NCI-H510A treated with DMSO at 0.1 percent for 48 hours (cell line): ENCODE data around the gene CCNJ.

ENCODE experiments used
- DNase-seq: peaks from one replicate; lab custom pipeline; 2025; lab: John Stamatoyannopoulos, UW

The CCNJ gene

DNA sequence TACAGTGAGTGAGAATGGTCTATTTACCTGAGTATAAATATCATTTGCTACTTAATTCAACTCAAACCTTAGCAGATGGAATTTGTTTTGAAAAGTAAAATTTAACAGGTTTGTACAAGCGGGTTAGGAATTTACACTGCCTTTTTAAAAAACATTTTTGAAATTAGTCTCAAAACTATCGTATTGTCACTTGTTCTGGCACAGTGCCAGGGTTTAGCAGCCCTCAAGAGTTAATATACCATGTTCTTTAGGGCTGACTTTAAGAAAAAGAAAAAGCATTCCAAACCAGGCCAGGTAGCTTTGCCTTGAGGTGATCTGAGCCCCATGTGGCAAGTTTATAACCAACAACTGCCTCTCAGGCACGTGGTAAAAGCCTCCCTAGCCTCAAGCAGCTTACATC is 17.8 kb downstream of the CCNJ start:
- no peak for DNase-seq

DNA sequence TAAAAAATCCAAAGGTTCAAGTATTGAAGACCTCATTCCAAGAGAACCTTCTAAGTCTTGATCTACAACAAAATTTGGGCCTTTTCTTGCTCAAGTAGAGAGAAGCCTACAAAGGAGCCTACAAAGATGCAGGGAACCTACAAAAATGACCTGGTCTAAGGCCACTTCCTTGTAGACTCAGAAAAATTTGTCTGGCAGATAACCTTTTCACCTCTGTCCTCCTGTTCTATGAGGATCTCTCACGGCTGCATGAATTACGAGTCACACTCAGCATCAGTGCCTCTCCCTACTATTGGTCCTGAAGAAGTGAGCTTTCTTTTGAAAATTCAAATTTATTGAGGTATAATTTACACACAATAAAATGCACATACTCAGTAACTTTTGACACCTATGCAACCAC is 29.3 kb downstream of the CCNJ start:
- no peak for DNase-seq

DNA sequence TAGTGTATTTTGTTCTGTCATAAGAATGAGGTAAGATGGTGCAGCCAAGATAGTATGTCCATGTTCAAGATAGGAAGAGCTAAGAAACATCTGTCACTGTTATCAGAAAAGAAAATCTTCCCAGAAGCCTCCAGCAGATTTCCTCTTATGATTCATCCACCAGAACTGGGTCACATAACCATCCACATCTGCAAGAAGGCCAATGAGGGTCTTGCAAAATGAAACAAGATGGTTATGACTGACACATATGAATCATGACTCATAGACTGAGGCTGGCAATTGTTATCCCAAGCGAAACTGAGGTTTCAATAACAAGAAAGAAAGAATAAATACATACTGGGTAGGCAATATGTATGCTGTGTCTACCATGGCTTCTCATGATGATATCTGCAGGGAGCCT is 30.3 kb downstream of the CCNJ start:
- no peak for DNase-seq

DNA sequence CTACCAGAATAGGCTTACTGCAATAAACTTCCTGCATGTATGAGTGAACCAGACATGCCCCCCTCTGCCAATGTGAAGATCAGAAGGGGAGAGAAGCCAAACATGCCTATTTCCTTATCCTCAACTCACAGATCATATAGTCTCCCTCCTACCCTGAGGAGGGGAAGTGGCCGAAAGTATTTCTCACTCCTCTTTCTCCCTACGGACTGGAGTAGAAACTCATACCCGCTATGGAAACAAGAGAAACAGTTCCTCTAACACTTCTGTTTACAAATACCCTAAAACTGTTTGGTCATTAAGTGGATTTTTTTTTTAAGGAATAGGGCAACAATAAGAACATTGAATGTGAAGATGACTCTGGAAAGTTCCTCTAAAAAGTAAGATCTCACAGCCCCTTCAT is 31.4 kb downstream of the CCNJ start:
- DNase-seq = no peak

DNA sequence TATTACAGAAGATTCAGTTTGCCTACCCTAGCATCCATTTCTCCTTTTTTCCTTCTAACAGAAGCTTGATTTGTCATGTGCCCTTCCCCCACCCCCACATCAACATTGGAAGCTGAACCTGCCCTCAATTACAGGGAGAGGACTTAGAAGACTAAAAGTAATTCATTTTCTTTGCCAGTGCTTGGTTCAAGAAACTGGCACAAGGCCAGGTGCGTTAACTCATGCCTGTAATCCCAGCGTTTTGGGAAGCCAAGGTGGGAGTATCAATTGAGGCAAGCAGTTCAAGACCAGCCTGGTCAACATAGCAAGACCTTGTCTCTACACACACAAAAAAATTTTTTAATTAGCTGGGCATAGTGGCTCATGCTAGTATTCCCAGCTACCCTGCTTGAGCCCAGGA is 32.6 kb downstream of the CCNJ start:
- no peak for DNase-seq

DNA sequence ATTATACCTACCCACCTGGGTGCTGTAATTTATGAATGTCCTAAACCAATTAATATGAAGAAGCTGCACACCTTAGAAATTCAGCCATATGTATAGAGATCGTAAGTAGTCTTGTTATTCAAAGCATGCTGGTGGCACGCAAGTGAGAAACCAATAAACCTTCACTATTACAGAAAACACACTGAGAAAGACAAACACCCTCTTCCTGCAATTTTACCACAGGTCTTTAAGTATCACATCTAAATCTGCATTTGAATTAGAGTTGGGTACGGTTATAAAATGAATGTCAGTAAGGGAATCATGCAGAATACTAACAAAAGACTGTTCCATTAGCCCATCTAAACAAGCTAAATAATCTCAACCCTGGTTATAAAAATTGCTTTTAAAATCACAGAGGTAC is 33.8 kb downstream of the CCNJ start:
- DNase-seq = no peak

DNA sequence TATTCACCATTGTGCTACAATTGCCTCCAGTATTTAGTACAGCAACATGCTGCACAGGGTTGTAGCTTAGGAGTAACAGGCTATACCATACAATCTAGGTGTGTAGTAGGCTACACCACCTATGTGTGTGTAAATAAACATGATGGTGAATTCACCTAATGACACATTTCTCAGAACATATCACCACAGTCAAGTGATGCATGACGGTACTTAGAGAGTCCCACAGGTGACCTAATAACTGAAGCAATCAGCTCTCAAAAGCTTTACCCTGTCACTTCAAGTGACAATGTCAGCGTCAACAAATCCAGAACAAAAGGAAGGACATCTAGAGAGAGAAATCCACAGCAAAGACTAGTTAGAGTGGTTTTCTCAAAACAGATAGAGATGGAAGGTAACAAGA is 38.8 kb downstream of the CCNJ start:
- DNase-seq = peak; percentile 53

DNA sequence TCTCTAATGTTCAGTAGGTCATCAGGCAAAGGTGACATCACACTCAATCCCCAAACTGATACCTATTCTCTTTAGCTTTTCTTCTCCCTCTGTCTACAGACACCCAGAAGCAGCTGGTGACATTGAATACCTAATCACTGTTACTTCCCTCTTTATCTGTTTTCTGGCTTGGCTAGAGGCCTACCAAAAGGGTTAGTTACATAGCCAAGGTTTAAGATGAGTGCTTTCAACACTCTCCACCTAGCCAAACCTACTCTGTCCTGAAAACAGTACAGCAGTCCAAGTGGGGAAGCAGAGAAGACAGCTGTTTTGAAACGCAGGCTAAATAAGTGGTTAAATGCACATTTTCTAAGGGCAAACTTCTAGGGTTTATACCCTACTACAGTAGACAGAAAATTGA is 39.4 kb downstream of the CCNJ start:
- DNase-seq = no peak

DNA sequence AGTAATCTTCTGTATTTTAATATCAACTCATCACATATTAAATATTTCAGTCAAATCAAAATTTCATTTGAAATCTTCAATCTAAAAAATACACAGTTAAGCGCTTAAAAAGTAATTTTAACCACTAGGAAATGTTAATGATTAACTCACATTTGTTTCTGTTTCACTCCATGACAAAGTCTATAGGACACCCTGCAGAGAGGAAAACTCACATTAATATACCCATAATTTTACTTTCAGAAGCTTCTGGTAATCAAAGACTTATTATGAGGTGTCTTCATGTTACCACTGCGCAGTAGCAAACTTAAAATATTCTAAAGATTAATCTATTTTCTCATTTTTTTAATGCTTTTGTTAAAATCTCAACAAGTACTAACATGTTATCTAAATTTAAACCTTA is 45.7 kb downstream of the CCNJ start:
- no peak for DNase-seq

DNA sequence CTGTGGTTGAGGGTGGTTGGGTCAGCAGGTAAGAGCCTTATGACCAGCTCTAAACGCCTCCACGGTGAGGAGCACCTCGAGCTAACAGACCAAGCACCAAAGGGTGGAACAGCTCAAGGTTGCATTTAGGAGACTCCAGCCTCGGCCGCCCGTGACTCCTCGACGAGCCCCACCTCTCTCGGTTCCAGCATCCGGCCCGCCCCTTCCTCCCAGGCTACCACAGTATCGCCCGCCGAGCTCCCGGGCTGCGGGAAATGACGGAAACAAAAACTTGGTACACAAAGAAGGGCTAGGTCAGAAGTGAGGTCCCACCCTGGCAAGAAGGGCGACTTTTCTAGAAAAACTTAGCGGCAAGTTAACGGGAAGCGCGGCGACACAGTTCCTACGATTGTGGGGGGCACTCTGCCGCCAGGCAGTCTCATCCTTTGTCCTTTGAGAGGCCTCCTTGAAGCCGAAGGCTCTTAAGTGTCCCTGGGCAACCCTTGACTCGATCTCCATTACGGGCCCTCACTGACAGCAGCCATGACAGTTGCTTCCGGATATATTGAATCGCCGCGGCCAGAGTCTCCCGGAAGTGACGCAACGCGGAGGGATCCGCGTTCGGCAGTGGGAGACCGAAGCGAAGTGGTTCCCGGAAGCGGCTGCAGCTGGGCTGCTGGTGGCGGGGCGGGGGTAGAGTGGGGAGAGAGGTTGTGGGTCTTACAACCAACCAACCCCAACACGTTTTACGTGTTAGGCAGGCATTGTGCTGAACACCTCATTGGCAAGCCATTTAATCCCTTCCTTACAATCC is 46.5 kb downstream of the CCNJ start:
- DNase-seq = peak; percentile 92

DNA sequence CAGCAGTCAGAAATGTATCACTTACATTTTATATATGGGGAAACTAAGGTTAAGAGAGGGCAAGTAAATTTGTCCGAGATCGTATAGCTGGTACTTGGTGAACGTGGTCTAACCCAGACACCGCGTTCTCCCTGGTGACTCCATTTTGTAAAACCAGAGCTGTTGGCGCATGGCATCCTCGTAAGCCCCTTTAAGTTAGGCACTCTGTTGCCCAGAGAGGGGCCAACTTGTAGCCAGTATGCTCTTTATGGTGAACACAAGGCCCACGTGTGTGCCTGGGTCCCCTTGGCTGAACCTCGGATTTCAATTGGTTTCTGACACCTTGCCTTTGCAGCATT is 47.0 kb downstream of the CCNJ start:
- DNase-seq = no peak

DNA sequence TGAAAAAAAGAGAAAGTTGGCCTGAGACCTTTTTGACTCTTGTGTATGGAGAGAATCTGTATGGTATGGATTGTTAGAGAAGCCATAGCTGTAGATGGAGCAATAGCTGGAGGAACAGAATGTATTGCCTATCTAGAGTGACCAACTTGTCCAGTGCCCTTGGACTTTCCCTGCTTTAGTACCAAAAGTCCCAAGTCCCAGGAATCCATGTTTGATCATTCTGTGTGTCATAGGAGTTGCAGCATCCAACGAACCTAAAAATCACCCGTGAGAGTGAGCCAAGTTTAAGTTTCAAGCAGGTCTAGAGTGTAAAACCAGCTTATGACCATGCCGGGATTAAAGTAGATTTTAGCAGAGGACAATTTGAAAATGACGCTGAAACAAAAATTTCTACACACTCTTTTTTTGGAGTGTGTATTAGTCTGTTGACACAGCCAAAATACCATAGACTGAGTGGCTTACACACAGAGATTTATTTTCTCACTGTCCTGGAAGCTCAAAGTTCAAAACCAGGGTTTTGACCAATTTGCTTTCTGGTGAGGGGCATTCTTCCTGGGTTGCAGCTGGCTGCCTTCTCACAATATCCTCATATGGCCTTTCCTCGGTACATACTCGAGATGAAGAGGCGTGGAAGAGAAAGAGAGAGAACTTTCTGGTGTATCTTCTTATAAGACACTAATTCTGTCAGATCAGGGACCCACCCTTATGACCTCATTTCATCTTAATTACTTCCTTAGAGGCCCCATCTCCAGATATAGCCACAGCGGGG is 49.8 kb downstream of the CCNJ start:
- DNase-seq = no peak

DNA sequence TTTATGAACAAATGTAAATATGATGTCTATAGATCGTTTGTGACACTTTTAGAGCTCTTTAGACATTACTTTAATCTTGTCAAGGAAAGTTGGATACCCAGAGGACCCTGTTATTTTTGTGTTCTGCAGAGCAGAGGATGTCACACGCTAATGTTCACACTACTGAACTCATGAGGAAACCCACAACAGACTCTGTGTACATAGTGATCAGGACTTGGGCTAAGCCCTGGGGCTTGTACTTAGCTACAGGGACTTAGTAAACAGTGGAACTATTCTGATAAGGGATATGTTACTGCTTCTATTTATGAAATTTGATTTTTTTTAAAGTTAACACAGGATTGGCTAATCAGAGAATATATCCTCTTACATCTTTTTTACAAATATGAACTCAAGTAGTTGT is 50.6 kb downstream of the CCNJ start:
- no peak for DNase-seq

DNA sequence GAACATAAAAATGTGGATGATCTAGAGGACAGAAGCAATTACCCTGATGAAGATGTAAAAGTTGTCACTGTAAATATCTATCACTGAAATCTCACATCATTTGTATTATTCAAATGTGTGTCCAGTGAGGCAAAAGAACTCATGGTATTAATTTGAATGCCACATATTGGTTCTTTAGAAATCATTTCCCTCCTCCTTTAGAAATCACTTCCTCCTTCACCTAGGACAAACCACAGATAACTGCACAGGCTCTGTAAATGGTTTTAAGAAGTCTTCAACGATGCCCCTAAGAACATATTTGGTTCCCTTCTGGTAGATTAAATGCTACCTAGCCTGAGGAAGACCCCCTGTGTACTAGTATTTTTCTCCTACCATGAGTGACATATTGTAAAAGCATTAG is 53.6 kb downstream of the CCNJ start:
- no peak for DNase-seq

DNA sequence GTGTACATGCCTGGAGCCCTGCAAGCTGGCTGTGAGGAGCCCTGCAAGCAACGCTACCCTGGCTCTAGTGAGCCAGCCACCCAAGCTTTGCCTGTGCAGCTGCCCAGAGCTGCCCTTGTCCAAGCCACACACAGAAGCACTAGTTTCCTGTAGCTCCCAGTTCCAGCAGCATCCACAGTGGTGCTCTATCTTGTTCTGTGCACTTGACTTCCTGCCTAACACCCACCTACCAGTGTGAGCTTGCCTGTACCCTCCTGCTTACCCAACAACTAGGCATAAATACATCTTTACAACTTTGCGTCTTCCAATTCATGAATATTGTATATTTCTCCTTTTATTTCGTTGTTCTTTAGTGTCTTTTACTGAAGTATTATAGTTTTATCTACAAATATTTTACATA is 54.5 kb downstream of the CCNJ start:
- no peak for DNase-seq

DNA sequence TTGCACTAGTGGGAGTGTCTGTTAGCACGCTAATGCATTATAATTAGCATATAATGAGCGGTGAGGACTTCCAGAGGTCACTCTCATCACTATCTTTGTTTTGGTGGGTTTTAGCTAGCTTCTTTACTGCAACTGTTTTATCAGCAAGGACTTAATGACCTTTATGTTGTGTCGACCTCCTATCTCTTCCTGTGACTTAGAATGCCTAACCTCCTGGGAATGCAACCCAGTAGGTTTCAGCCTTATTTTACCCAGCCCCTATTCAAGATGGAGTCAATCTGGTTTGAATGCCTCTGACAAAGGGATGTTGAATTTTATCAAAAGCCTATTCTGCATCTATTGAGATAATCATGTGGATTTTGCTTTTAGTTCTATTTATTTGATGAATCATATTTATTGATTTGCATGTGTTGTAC is 64.2 kb downstream of the CCNJ start:
- no peak for DNase-seq
